MM.1S (cell line): ENCODE results near the gene EPHA3.

Experiments
- EZH2 ChIP-seq: fragments of 300-600 bp; sonication (generic); optimal IDR thresholded peaks from 2 replicates; pipeline ENCODE3; 2017; ENCODE audit warnings: low read depth, mild to moderate bottlenecking, antibody characterized with exemption, low read length, mixed read lengths
- TF ChIP-seq, protein P1 (sequence below): fragments of 300-600 bp; sonication (generic); IDR thresholded peaks from 2 replicates; pipeline ENCODE4 v1.5.1; 2016; ENCODE audit warnings: antibody characterized with exemption, low read length, mixed read lengths

DNA sequence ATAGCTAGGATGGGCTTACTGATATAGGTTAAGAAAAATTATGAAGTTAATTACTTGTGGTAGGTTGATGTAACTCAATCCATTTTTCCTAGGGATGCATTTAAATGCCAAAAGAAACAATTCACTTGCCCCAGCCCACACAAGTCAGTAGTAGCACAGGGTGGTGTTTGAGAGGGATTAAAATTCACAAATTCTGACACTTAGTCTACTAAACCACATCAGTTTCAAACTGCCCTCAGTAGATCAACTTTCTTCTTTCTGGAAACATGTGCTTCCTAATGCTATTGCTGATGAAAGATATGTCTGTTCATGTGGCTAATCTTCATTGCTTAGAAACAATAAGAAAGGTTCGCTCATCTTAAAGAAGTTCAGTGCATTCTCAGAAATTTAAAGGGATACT lies 160.6 kb downstream of the EPHA3 start:
- TF ChIP-seq, protein P1, sequence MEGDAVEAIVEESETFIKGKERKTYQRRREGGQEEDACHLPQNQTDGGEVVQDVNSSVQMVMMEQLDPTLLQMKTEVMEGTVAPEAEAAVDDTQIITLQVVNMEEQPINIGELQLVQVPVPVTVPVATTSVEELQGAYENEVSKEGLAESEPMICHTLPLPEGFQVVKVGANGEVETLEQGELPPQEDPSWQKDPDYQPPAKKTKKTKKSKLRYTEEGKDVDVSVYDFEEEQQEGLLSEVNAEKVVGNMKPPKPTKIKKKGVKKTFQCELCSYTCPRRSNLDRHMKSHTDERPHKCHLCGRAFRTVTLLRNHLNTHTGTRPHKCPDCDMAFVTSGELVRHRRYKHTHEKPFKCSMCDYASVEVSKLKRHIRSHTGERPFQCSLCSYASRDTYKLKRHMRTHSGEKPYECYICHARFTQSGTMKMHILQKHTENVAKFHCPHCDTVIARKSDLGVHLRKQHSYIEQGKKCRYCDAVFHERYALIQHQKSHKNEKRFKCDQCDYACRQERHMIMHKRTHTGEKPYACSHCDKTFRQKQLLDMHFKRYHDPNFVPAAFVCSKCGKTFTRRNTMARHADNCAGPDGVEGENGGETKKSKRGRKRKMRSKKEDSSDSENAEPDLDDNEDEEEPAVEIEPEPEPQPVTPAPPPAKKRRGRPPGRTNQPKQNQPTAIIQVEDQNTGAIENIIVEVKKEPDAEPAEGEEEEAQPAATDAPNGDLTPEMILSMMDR = no peak
- no peak for TF ChIP-seq EZH2
